HEK293 (cell line): ENCODE data around the gene SYT5.

Source experiments
- CTCF ChIA-PET: fragments of 350-600 bp; formaldehyde crosslinking; extraction: SDS; loops from one replicate; lab custom pipeline; 2021; ENCODE audit warnings: antibody characterized with exemption; lab: Yijun Ruan, JAX
- POLR2A ChIA-PET: fragments of 300-600 bp; formaldehyde crosslinking; extraction: SDS; loops from one replicate; lab custom pipeline; 2020; ENCODE audit warnings: antibody characterized with exemption, inconsistent platforms; lab: Yijun Ruan, JAX
- H3K27ac ChIP-seq: fragments of 200-500 bp; sonication (Bioruptor generic); 2 replicates; pipeline ENCODE4 v1.5.1; 2014; ENCODE audit warnings: low read depth, low read length, control low read depth, inconsistent platforms; ENCODE audit errors: extremely low read depth
- H3K36me3 ChIP-seq, 2 experiments: fragments of 200-500 bp in 1 of 2; sonication (Bioruptor generic) in 1 of 2; 1 replicate in 1 of 2; 2 replicates in 1 of 2; pipeline ENCODE4 v1.5.1; 2014 to 2017; ENCODE audit warnings: inconsistent platforms in 2 of 2, low read length in 2 of 2; ENCODE audit not compliant: control insufficient read depth in 2 of 2, insufficient read depth in 1 of 2
- H3K4me1 ChIP-seq: fragments of 200-500 bp; sonication (Bioruptor generic); 2 replicates; pipeline ENCODE4 v1.5.1; 2014; ENCODE audit warnings: mild to moderate bottlenecking, low read length, inconsistent platforms; ENCODE audit not compliant: control insufficient read depth, insufficient read depth
- H3K4me3 ChIP-seq: 2 replicates; pipeline ENCODE4 v1.5.1; 2011; ENCODE audit warnings: low read depth, mild to moderate bottlenecking, control low read depth, low read length, moderate library complexity
- H3K9me3 ChIP-seq: fragments of 200-500 bp; sonication (Bioruptor generic); 2 replicates; pipeline ENCODE4 v1.5.1; 2014; ENCODE audit warnings: low read depth, low read length, inconsistent platforms; ENCODE audit not compliant: control insufficient read depth, insufficient read depth
- EGR2 ChIP-seq: fragments of 450-650 bp; formaldehyde crosslinking; IDR thresholded peaks from 2 replicates; pipeline ENCODE4 v1.5.1; 2016; ENCODE audit warnings: low read depth, missing biosample characterization, missing genetic modification characterization
- ZBTB1 ChIP-seq: fragments of 450-650 bp; formaldehyde crosslinking; IDR thresholded peaks from 2 replicates; pipeline ENCODE4 v1.5.1; 2016; ENCODE audit warnings: missing biosample characterization, missing genetic modification characterization
- ZBTB20 ChIP-seq: fragments of 450-650 bp; formaldehyde crosslinking; IDR thresholded peaks from 2 replicates; pipeline ENCODE4 v1.5.1; 2016; ENCODE audit warnings: missing biosample characterization, missing genetic modification characterization
- ZNF133 ChIP-seq: fragments of 450-650 bp; formaldehyde crosslinking; IDR thresholded peaks from 2 replicates; pipeline ENCODE4 v1.5.1; 2016; ENCODE audit warnings: missing biosample characterization, missing genetic modification characterization
- ZNF140 ChIP-seq: fragments of 450-650 bp; formaldehyde crosslinking; IDR thresholded peaks from 2 replicates; pipeline ENCODE4 v1.5.1; 2016; ENCODE audit warnings: missing biosample characterization, missing genetic modification characterization
- ZNF174 ChIP-seq: fragments of 450-650 bp; formaldehyde crosslinking; IDR thresholded peaks from 2 replicates; pipeline ENCODE4 v1.5.0; 2017; ENCODE audit warnings: missing biosample characterization, mild to moderate bottlenecking, missing genetic modification characterization
- ZNF175 ChIP-seq: fragments of 450-650 bp; formaldehyde crosslinking; IDR thresholded peaks from 2 replicates; pipeline ENCODE4 v1.5.1; 2016; ENCODE audit warnings: missing biosample characterization, missing genetic modification characterization
- ZNF2 ChIP-seq: fragments of 450-650 bp; formaldehyde crosslinking; IDR thresholded peaks from 2 replicates; pipeline ENCODE4 v1.5.1; 2016; ENCODE audit warnings: missing biosample characterization, missing genetic modification characterization
- ZNF274 ChIP-seq, 2 experiments: fragments of 200-500 bp in 1 of 2; fragments of 450-650 bp in 1 of 2; sonication (Bioruptor generic) in 1 of 2; formaldehyde crosslinking in 1 of 2; IDR thresholded peaks; 2 replicates each; pipeline versions ENCODE4 v1.5.1 to v1.6.1; 2014 to 2016; ENCODE audit warnings: borderline replicate concordance in 1 of 2, inconsistent platforms in 1 of 2, low read length in 1 of 2, missing biosample characterization in 1 of 2, missing genetic modification characterization in 1 of 2
- ZNF514 ChIP-seq: fragments of 450-650 bp; formaldehyde crosslinking; IDR thresholded peaks from 2 replicates; pipeline ENCODE4 v1.5.1; 2016; ENCODE audit warnings: missing biosample characterization, missing genetic modification characterization
- ZNF530 ChIP-seq: fragments of 450-650 bp; formaldehyde crosslinking; IDR thresholded peaks from 2 replicates; pipeline ENCODE4 v1.5.1; 2016; ENCODE audit warnings: low read depth, missing biosample characterization, missing genetic modification characterization
- ZNF600 ChIP-seq: fragments of 450-650 bp; formaldehyde crosslinking; IDR thresholded peaks from 2 replicates; pipeline ENCODE4 v1.5.1; 2016; ENCODE audit warnings: missing biosample characterization, missing genetic modification characterization
- ZNF623 ChIP-seq: fragments of 450-650 bp; formaldehyde crosslinking; IDR thresholded peaks from 2 replicates; pipeline ENCODE4 v1.5.1; 2016; ENCODE audit warnings: missing biosample characterization, missing genetic modification characterization
- ZNF629 ChIP-seq: fragments of 450-650 bp; formaldehyde crosslinking; IDR thresholded peaks from 2 replicates; pipeline ENCODE4 v1.5.1; 2017; ENCODE audit warnings: missing biosample characterization, missing genetic modification characterization
- ZNF830 ChIP-seq: fragments of 450-650 bp; IDR thresholded peaks from 2 replicates; pipeline ENCODE4 v1.5.0; 2018; ENCODE audit warnings: missing biosample characterization, missing genetic modification characterization, low read depth, mild to moderate bottlenecking, moderate library complexity
- ZSCAN30 ChIP-seq: fragments of 450-650 bp; IDR thresholded peaks from 2 replicates; pipeline ENCODE4 v1.5.1; 2018; ENCODE audit warnings: missing biosample characterization, mild to moderate bottlenecking, missing genetic modification characterization, moderate library complexity
- ZXDB ChIP-seq: fragments of 450-650 bp; formaldehyde crosslinking; IDR thresholded peaks from 2 replicates; pipeline ENCODE4 v1.5.1; 2016; ENCODE audit warnings: missing biosample characterization, missing genetic modification characterization
- TF ChIP-seq, protein P1 (sequence below): fragments of 450-650 bp; formaldehyde crosslinking; IDR thresholded peaks from 2 replicates; pipeline ENCODE4 v1.5.1; 2016; ENCODE audit warnings: missing biosample characterization, missing genetic modification characterization
- TF ChIP-seq, protein P2 (sequence below): fragments of 450-650 bp; formaldehyde crosslinking; IDR thresholded peaks from 2 replicates; pipeline ENCODE4 v1.5.1; 2016; ENCODE audit warnings: missing biosample characterization, missing genetic modification characterization, low read depth
- TF ChIP-seq, protein P3 (sequence below): fragments of 450-650 bp; formaldehyde crosslinking; IDR thresholded peaks from 2 replicates; pipeline ENCODE4 v1.5.1; 2016; ENCODE audit warnings: missing biosample characterization, missing genetic modification characterization
- TF ChIP-seq, protein P4 (sequence below): sonication (generic); formaldehyde crosslinking; IDR thresholded peaks from 2 replicates; pipeline ENCODE4 v1.8.1; 2022; ENCODE audit warnings: mild to moderate bottlenecking, moderate library complexity, missing genetic modification reagents

SYT5 gene

DNA sequence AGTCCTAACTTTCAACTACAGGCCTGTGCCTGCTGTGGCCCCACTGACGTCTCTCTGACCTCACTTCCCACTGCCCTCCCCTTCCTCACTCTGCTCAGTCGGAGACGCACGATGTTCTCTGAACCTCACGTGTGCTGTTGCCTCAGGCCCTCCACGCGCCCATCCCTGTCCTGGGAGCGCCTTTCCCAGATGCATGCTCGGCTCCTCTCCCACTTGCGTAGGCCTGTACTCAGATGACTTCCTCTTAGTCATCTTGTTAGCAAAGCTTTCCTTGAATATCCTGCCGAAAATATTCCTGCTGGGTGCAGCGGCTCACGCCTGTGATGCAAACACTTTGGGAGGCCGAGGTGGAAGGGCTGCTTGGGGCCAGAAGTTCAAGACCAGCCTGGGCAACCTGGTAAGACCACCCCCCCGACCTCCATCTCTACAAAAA lies 9.3 kb upstream of the SYT5 start:
- CTCF ChIA-PET, result interaction anchor here (0.6 to 0.7 kb wide), 4 partner anchors 53 to 1132 kb away, joined by 3 to 4 read pairs (median 3); no protein-coding TSS in a partner anchor
- POLR2A ChIA-PET, result interaction anchor here (0.6 kb wide), 2 partner anchors 173 to 255 kb away, joined by 4 to 6 read pairs; no protein-coding TSS in a partner anchor
- no peak for TF ChIP-seq ZSCAN30
- TF ChIP-seq ZNF629, result no peak
- no peak for TF ChIP-seq ZNF175 (tag by site-specific recombination)
- TF ChIP-seq, protein P1, sequence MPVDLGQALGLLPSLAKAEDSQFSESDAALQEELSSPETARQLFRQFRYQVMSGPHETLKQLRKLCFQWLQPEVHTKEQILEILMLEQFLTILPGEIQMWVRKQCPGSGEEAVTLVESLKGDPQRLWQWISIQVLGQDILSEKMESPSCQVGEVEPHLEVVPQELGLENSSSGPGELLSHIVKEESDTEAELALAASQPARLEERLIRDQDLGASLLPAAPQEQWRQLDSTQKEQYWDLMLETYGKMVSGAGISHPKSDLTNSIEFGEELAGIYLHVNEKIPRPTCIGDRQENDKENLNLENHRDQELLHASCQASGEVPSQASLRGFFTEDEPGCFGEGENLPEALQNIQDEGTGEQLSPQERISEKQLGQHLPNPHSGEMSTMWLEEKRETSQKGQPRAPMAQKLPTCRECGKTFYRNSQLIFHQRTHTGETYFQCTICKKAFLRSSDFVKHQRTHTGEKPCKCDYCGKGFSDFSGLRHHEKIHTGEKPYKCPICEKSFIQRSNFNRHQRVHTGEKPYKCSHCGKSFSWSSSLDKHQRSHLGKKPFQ (tag by site-specific recombination), result no peak
- TF ChIP-seq ZNF530 (tag by site-specific recombination), result no peak
- no peak for TF ChIP-seq ZNF514
- TF ChIP-seq ZBTB1, result no peak
- TF ChIP-seq, protein P2, sequence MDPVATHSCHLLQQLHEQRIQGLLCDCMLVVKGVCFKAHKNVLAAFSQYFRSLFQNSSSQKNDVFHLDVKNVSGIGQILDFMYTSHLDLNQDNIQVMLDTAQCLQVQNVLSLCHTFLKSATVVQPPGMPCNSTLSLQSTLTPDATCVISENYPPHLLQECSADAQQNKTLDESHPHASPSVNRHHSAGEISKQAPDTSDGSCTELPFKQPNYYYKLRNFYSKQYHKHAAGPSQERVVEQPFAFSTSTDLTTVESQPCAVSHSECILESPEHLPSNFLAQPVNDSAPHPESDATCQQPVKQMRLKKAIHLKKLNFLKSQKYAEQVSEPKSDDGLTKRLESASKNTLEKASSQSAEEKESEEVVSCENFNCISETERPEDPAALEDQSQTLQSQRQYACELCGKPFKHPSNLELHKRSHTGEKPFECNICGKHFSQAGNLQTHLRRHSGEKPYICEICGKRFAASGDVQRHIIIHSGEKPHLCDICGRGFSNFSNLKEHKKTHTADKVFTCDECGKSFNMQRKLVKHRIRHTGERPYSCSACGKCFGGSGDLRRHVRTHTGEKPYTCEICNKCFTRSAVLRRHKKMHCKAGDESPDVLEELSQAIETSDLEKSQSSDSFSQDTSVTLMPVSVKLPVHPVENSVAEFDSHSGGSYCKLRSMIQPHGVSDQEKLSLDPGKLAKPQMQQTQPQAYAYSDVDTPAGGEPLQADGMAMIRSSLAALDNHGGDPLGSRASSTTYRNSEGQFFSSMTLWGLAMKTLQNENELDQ (tag by site-specific recombination), result no peak
- no peak for TF ChIP-seq ZBTB20 (tag by site-specific recombination)
- no peak for TF ChIP-seq ZNF274 (IDR thresholded peaks at IDR 0.05; ENCODE audit: low read length)
- TF ChIP-seq ZNF274 (tag by site-specific recombination; IDR thresholded peaks at IDR 0.05; ENCODE audit: borderline replicate concordance), result no peak
- no peak for TF ChIP-seq ZXDB (tag by site-specific recombination)
- no peak for TF ChIP-seq ZNF2
- no peak for TF ChIP-seq ZNF623
- TF ChIP-seq ZNF133 (tag by site-specific recombination), result no peak
- TF ChIP-seq ZNF830 (tag by site-specific recombination), result no peak
- TF ChIP-seq, protein P3, sequence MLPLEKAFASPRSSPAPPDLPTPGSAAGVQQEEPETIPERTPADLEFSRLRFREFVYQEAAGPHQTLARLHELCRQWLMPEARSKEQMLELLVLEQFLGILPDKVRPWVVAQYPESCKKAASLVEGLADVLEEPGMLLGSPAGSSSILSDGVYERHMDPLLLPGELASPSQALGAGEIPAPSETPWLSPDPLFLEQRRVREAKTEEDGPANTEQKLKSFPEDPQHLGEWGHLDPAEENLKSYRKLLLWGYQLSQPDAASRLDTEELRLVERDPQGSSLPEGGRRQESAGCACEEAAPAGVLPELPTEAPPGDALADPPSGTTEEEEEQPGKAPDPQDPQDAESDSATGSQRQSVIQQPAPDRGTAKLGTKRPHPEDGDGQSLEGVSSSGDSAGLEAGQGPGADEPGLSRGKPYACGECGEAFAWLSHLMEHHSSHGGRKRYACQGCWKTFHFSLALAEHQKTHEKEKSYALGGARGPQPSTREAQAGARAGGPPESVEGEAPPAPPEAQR (tag by site-specific recombination), result no peak
- no peak for TF ChIP-seq ZNF174 (tag by site-specific recombination)
- TF ChIP-seq, protein P4, sequence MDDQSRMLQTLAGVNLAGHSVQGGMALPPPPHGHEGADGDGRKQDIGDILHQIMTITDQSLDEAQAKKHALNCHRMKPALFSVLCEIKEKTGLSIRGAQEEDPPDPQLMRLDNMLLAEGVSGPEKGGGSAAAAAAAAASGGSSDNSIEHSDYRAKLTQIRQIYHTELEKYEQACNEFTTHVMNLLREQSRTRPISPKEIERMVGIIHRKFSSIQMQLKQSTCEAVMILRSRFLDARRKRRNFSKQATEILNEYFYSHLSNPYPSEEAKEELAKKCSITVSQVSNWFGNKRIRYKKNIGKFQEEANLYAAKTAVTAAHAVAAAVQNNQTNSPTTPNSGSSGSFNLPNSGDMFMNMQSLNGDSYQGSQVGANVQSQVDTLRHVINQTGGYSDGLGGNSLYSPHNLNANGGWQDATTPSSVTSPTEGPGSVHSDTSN (CRISPR knock-in tag), result no peak
- no peak for TF ChIP-seq ZNF140 (tag by site-specific recombination)
- TF ChIP-seq, all 188 proteins: peak for 0
- Histone ChIP-seq H3K36me3 (no peaks in the 10 kb centered on the region), H3K27ac (no peak overlapping the region), H3K9me3 (no peaks in the 10 kb centered on the region), H3K4me3 (no peak overlapping the region), H3K4me1 (no peaks in the 10 kb centered on the region)

DNA sequence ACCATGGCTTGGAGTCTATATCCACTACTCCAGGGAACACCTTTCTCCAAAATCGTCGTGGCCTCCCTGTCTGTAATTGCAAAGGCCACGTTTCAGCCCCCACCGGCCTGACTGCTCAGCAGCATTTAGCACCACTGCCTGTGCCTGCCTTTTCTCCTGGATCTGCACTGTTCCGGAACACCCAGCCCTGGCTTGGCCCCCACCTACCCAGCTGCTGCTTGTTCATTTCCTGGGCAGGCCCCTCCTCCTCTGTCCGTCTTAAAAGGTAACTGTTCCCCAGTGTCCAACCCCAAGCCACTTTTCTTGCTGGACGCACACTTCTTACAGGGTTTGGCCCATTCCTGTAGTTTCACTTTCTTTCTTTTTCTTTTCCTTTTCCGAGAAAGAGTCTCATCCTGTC lies 8.5 kb upstream of the SYT5 start:
- peak; percentile 83 for TF ChIP-seq ZNF600 (tag by site-specific recombination)
- TF ChIP-seq EGR2 (tag by site-specific recombination), result no peak
- no peaks in the 10 kb centered on the region for H3K9me3 ChIP-seq
- H3K36me3 ChIP-seq, result no peaks in the 10 kb centered on the region
- H3K4me1 ChIP-seq, result no peaks in the 10 kb centered on the region
- H3K27ac ChIP-seq, result no peak overlapping the region
- no peak overlapping the region for H3K4me3 ChIP-seq
- CTCF ChIA-PET, result interaction anchor here (0.6 to 0.7 kb wide), 2 partner anchors 53 to 1133 kb away, joined by 3 read pairs; no protein-coding TSS in a partner anchor
- POLR2A ChIA-PET, result no interaction called here
